Gastroesophageal sphincter (tissue), 4 donors: Measurements from ENCODE around the gene OTOF. TPM values are rescaled to one million over a fixed set of nuclear protein-coding genes. Genes with fewer than 3 reads are reported as not detected.
A peak's percentile ranks its signal among the peaks of the same experiment; 100 is the strongest.
"Not testable (repeated sequence)": the region's sequence is repeated elsewhere in the genome, so short reads cannot be mapped to it uniquely, and the experiment has no call there.

Source experiments
- ATAC-seq: fragments of 150-250 bp; one replicate; pipeline ENCODE4 v1.9.1; 2016; ENCODE audit warnings: mild to moderate bottlenecking, moderate library complexity
- H3K27ac ChIP-seq, 4 donors: fragments of 200-600 bp; sonication (generic) in 3 of 4; 1 replicate in 3 of 4; 2 replicates in 1 of 4; pipeline ENCODE4 v1.5.1; 2016 to 2019
- H3K27me3 ChIP-seq: fragments of 200-600 bp; sonication (generic); one replicate; pipeline ENCODE4 v1.5.1; 2019
- H3K36me3 ChIP-seq, 2 donors: fragments of 200-600 bp; sonication (generic); one replicate each; pipeline ENCODE4 v1.5.1; 2019; ENCODE audit warnings: control low read depth in 1 of 2
- H3K4me1 ChIP-seq, 3 donors: fragments of 200-600 bp; sonication (generic); 1 replicate in 2 of 3; 2 replicates in 1 of 3; pipeline ENCODE4 v1.5.1; 2016 to 2019; ENCODE audit warnings: control low read depth in 2 of 3
- H3K4me3 ChIP-seq, 2 donors: fragments of 200-600 bp; sonication (generic); one replicate each; pipeline ENCODE4 v1.5.1; 2019; ENCODE audit warnings: mild to moderate bottlenecking in 1 of 2, moderate library complexity in 1 of 2
- H3K9me3 ChIP-seq, 3 donors: fragments of 200-600 bp; sonication (generic); one replicate each; pipeline ENCODE4 v1.5.1; 2017 to 2019; ENCODE audit warnings: control low read depth in 2 of 3
- CTCF ChIP-seq, 4 experiments: fragments of 200-600 bp in 2 of 4; fragments of 450-650 bp in 2 of 4; sonication (generic) in 1 of 4; IDR thresholded peaks; one replicate each; pipeline ENCODE4 v1.5.1; 2017 to 2019; ENCODE audit warnings: antibody characterized with exemption in 4 of 4, mild to moderate bottlenecking in 2 of 4, moderate library complexity in 2 of 4
- EP300 ChIP-seq: sonication (generic); formaldehyde crosslinking; IDR thresholded peaks from one replicate; pipeline ENCODE4 v1.6.1; 2017; ENCODE audit warnings: antibody characterized with exemption, mild to moderate bottlenecking
- POLR2A ChIP-seq, 2 donors: fragments of 450-650 bp; IDR thresholded peaks; one replicate each; pipeline ENCODE4 v1.6.1; 2017; ENCODE audit warnings: antibody characterized with exemption in 2 of 2, mild to moderate bottlenecking in 2 of 2, moderate library complexity in 1 of 2
- POLR2AphosphoS5 ChIP-seq: sonication (generic); formaldehyde crosslinking; IDR thresholded peaks from one replicate; pipeline ENCODE4 v1.6.1; 2017; ENCODE audit warnings: antibody characterized with exemption
- WGBS, 2 donors: methylation state at CpG; one replicate each; pipeline ENCODE4 v1.1.5; 2018; ENCODE audit warnings: low coverage in 1 of 2; 5-methylcytosine and 5-hydroxymethylcytosine counted together
- total RNA-seq, 4 donors: library from RNA; depleted of rRNA; stranded (reverse); fragments of >200 nt; gene quantifications; one replicate each; pipeline ENCODE4 v1.1.0, GENCODE V29; 2016

OTOF gene
- total RNA-seq, 4 donors from 2014 or later = under 0.01 to 0.35 TPM; not detected in 2

DNA sequence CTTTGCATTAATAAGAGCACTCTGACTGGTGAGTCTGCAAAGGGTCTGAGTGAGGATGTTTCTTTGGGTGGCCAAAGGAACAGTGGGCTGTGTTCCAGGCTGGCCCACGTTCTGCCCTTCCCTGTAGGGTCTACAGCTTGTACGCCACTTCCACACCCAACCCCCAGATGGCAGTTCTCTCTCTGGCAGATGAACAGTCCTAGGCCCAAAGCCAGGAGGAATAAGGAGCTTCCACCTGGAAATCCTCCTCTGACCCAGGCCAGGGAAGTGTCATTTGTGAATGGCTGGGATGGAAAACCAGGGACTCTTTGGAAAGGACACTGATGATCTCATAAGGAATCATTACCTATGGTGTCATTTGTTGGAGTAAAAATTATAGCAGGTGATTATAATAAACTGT is 6.6 kb downstream of the OTOF start:
- Histone ChIP-seq H3K4me1 (no peaks in the 10 kb centered on the region), H3K4me3 (no peak overlapping the region), H3K27ac (no peak overlapping the region), H3K27me3 (no peaks in the 10 kb centered on the region), H3K9me3 (peaks cover 0 to 12% (median 0%) of the 10 kb centered on the region in 3 donors), H3K36me3 (no peaks in the 10 kb centered on the region)
- no peak for ATAC-seq
- TF ChIP-seq POLR2A (IDR thresholded peaks at IDR 0.05) = no peak
- no peak for TF ChIP-seq EP300
- TF ChIP-seq CTCF (IDR thresholded peaks at IDR 0.05) = no peak
- TF ChIP-seq POLR2AphosphoS5 = no peak
- WGBS, 2 donors = no CpG with 5 or more reads among the region's 2 CpGs

- Histone ChIP-seq H3K9me3 (peaks cover 0 to 12% (median 0%) of the 10 kb centered on the region in 3 donors), H3K36me3 (no peaks in the 10 kb centered on the region), H3K27ac (no peak overlapping the region), H3K4me3 (no peak overlapping the region), H3K27me3 (no peaks in the 10 kb centered on the region), H3K4me1 (no peaks in the 10 kb centered on the region)
- ATAC-seq = no peak
- TF ChIP-seq CTCF (IDR thresholded peaks at IDR 0.05) (no peak), POLR2A (IDR thresholded peaks at IDR 0.05) (no peak), EP300 (no peak), POLR2AphosphoS5 (no peak)
- WGBS, 2 donors = 79 to 100% methylated on average over 2 to 4 of the region's 9 CpGs
Measured at GRCh38 chr2:26470601-26471260, 7.2 kb downstream of the OTOF start.

GRCh38 chr2:26469955-26470354 is 8.0 kb downstream of the OTOF start:
- no peaks in the 10 kb centered on the region for H3K36me3 ChIP-seq
- H3K4me3 ChIP-seq = no peak overlapping the region
- H3K27me3 ChIP-seq = no peaks in the 10 kb centered on the region
- ATAC-seq = no peak
- no peaks in the 10 kb centered on the region for H3K4me1 ChIP-seq
- TF ChIP-seq POLR2AphosphoS5 = no peak
- TF ChIP-seq EP300 = no peak
- no peak for TF ChIP-seq POLR2A (IDR thresholded peaks at IDR 0.05)
- TF ChIP-seq CTCF (IDR thresholded peaks at IDR 0.05) = no peak
- peaks cover 0 to 12% (median 0%) of the 10 kb centered on the region in 3 donors for H3K9me3 ChIP-seq
- no peak overlapping the region for H3K27ac ChIP-seq
- 74 to 87% methylated on average over 3 to 6 of the region's 7 CpGs for WGBS, 2 donors

- no peak for ATAC-seq
- H3K27me3 ChIP-seq = no peaks in the 10 kb centered on the region
- WGBS, 2 donors = 12 to 30% methylated on average over 2 to 5 of the region's 5 CpGs
- no peaks in the 10 kb centered on the region for H3K36me3 ChIP-seq
- H3K4me1 ChIP-seq = no peaks in the 10 kb centered on the region
- peaks cover 0 to 12% (median 0%) of the 10 kb centered on the region in 3 donors for H3K9me3 ChIP-seq
- TF ChIP-seq EP300 (no peak), CTCF (IDR thresholded peaks at IDR 0.05) (peak in 3 of 4 experiments; percentile 8 to 28 (median 22)), POLR2A (IDR thresholded peaks at IDR 0.05) (no peak), POLR2AphosphoS5 (no peak)
- H3K4me3 ChIP-seq = no peak overlapping the region
- H3K27ac ChIP-seq = no peak overlapping the region
Measured at GRCh38 chr2:26469092-26469710, 8.7 kb downstream of the OTOF start.

GRCh38 chr2:26468544-26468943 is 9.4 kb downstream of the OTOF start:
- 80 to 100% methylated on average over 1 of the region's 1 CpG for WGBS, 2 donors
- not testable (repeated sequence) for H3K27me3 ChIP-seq, H3K27ac ChIP-seq, H3K4me3 ChIP-seq, H3K4me1 ChIP-seq, H3K36me3 ChIP-seq, ATAC-seq
- peaks cover 0 to 12% (median 0%) of the 10 kb centered on the region in 3 donors for H3K9me3 ChIP-seq
